K562 (cell line): ENCODE measurements around the gene CILP. TPM values are rescaled to one million over a fixed set of nuclear protein-coding genes. Genes with fewer than 3 reads are reported as not detected.

Experiments used
- ATAC-seq: fragments of 200-7000 bp; cut with Tn5 transposase; 3 replicates; pipeline ENCODE4 v1.9.1; 2020; ENCODE audit warnings: moderate library complexity
- BruUV-seq: library from RNA; stranded (reverse); fragments of 400-500 nt; replicated peaks from 2 replicates; lab custom pipeline; 2021; lab: Mats Ljungman, UMichigan
- CTCF ChIA-PET: fragments of 300-600 bp; formaldehyde crosslinking; extraction: SDS; loops from one replicate; lab custom pipeline; 2021; ENCODE audit warnings: low intra/inter-chr PET ratio; lab: Yijun Ruan, JAX
- POLR2A ChIA-PET: fragments of 300-600, 350-650 bp; sonication (Branson Sonifier 250); formaldehyde crosslinking; extraction: SDS; loops from one replicate; lab custom pipeline; 2021; ENCODE audit warnings: antibody characterized with exemption, inconsistent platforms; lab: Yijun Ruan, JAX
- DNase-seq, 4 experiments: peaks; one replicate each; pipeline versions ENCODE4 v3.0.0 to v3.0.0-alpha.2; 2011 to 2018; ENCODE audit warnings: low spot score in 3 of 4, mixed read lengths in 3 of 4; ENCODE audit errors: extremely low read depth in 1 of 4
- FAIRE-seq: peaks from 2 replicates; lab custom pipeline; 2011; peaks lifted over from hg19 to GRCh38; lab: Jason Lieb, UNC
- H2AFZ ChIP-seq: 2 replicates; pipeline ENCODE4 v1.6.0; 2011; ENCODE audit warnings: low read depth, low read length, control low read depth, inconsistent platforms
- H3K27ac ChIP-seq: fragments of 200-600 bp; 3 replicates; pipeline ENCODE4 v1.8.0; 2011; ENCODE audit warnings: low read depth, mild to moderate bottlenecking, control low read depth, inconsistent platforms, low read length, moderate library complexity, mixed read lengths; ENCODE audit errors: extremely low read depth
- H3K27me3 ChIP-seq, 2 experiments: fragments of 300-600 bp in 1 of 2; 2 replicates in 1 of 2; 3 replicates in 1 of 2; pipeline versions ENCODE4 v1.6.0 to v1.8.0; 2011; ENCODE audit warnings: inconsistent platforms in 2 of 2, low read length in 2 of 2, mild to moderate bottlenecking in 1 of 2, mixed read lengths in 1 of 2, moderate library complexity in 1 of 2; ENCODE audit not compliant: control insufficient read depth in 2 of 2, insufficient read depth in 2 of 2
- H3K36me3 ChIP-seq: fragments of 300-600 bp; 3 replicates; pipeline ENCODE4 v1.8.0; 2011; ENCODE audit warnings: mild to moderate bottlenecking, low read length, inconsistent platforms; ENCODE audit not compliant: control insufficient read depth, insufficient read depth
- H3K4me1 ChIP-seq, 2 experiments: fragments of 200-600 bp in 1 of 2; replicated peaks in 1 of 2; 2 replicates in 1 of 2; 3 replicates in 1 of 2; pipeline versions ENCODE4 v1.5.1 to v1.8.0; 2011; ENCODE audit warnings: inconsistent platforms in 2 of 2, low read length in 2 of 2, mild to moderate bottlenecking in 1 of 2, mixed read lengths in 1 of 2, moderate library complexity in 1 of 2; ENCODE audit not compliant: control insufficient read depth in 2 of 2, insufficient read depth in 2 of 2
- H3K4me2 ChIP-seq: 2 replicates; pipeline ENCODE4 v1.6.1; 2011; ENCODE audit warnings: low read length, control low read depth, inconsistent platforms, mixed read lengths; ENCODE audit not compliant: insufficient read depth
- H3K4me3 ChIP-seq: fragments of 200-600 bp; sonication (generic), shearing (Covaris generic); 2 replicates; pipeline ENCODE4 v1.5.1; 2016; ENCODE audit warnings: control low read depth, inconsistent platforms
- H3K79me2 ChIP-seq: fragments of 200-600 bp; 3 replicates; pipeline ENCODE4 v1.8.0; 2011; ENCODE audit warnings: low read length, inconsistent platforms; ENCODE audit not compliant: control insufficient read depth, insufficient read depth
- H3K9ac ChIP-seq, 2 experiments: 2 replicates each; pipeline versions ENCODE4 v1.6.0 to v1.6.1; 2011; ENCODE audit warnings: low read depth in 2 of 2, low read length in 2 of 2, control low read depth in 1 of 2, inconsistent platforms in 1 of 2, mild to moderate bottlenecking in 1 of 2, mixed read lengths in 1 of 2; ENCODE audit not compliant: insufficient read depth in 1 of 2
- H3K9me1 ChIP-seq: one replicate; pipeline ENCODE4 v1.6.0; 2011; ENCODE audit warnings: inconsistent platforms, mild to moderate bottlenecking, low read length, moderate library complexity; ENCODE audit not compliant: control insufficient read depth, insufficient read depth
- H3K9me3 ChIP-seq: replicated peaks from 2 replicates; pipeline ENCODE4 v1.5.1; 2011; ENCODE audit warnings: low read depth, low read length, inconsistent platforms; ENCODE audit not compliant: control insufficient read depth, insufficient read depth
- H4K20me1 ChIP-seq: replicated peaks from 2 replicates; pipeline ENCODE4 v1.6.1; 2011; ENCODE audit warnings: low read length, inconsistent platforms, mixed read lengths; ENCODE audit not compliant: control insufficient read depth, insufficient read depth
- NCOA2 ChIP-seq, 2 experiments: fragments of 450-650 bp; IDR thresholded peaks; 2 replicates each; pipeline ENCODE4 v1.6.1; 2018; ENCODE audit warnings: mild to moderate bottlenecking in 2 of 2, moderate library complexity in 1 of 2; ENCODE audit not compliant: partially characterized antibody in 2 of 2
- SPI1 ChIP-seq: IDR thresholded peaks from 2 replicates; pipeline ENCODE4 v1.6.1; 2011; ENCODE audit warnings: low read depth, low read length, control low read depth, borderline replicate concordance
- TAF15 ChIP-seq: fragments of 200-400 bp; formaldehyde crosslinking; IDR thresholded peaks from 2 replicates; pipeline ENCODE4 v1.6.1; 2017; ENCODE audit warnings: mild to moderate bottlenecking, low read depth, low read length, moderate library complexity
- ZBTB33 ChIP-seq: sonication (generic); formaldehyde crosslinking; IDR thresholded peaks from 2 replicates; pipeline ENCODE4 v1.8.1; 2023; ENCODE audit warnings: mild to moderate bottlenecking, missing genetic modification reagents
- ZNF212 ChIP-seq: fragments of 450-650 bp; formaldehyde crosslinking; IDR thresholded peaks from 2 replicates; pipeline ENCODE4 v1.4.0; 2020; ENCODE audit warnings: mild to moderate bottlenecking
- WGBS: fragments of 100-300 bp; shearing (Covaris generic); methylation state at CpG from one replicate; pipeline ENCODE4 v1.1.6; 2016; ENCODE audit warnings: low coverage, mixed read lengths; ENCODE audit not compliant: insufficient coverage; ENCODE audit errors: missing lambda C conversion rate; 5-methylcytosine and 5-hydroxymethylcytosine counted together
- in situ Hi-C: fragments of 300-500 bp; cut with MboI; formaldehyde crosslinking; loops from 4 replicates; pipeline ENCODE4 v1.15.0; 2018; ENCODE audit warnings: inconsistent platforms, mixed read lengths
- intact Hi-C: fragments of 100-400 bp; cut with micrococcal nuclease; formaldehyde crosslinking; loops from 2 replicates; pipeline ENCODE4 v1.14.2; 2022
- polyA plus RNA-seq, 8 experiments: library from polyadenylated mRNA; depleted of rRNA in 4 of 8; stranded (reverse) in 5 of 8; unstranded in 3 of 8; fragments of >200 nt; fragmentation: Nextera tagmentation in 2 of 8; fragmentation: Illumina TruSeq in 1 of 8; extraction: Ambion mirVana in 2 of 8; extraction: Trizol in 1 of 8; gene quantifications; 2 replicates each; pipeline versions ENCODE4 v1.2.1 to v1.2.3, GENCODE V29; 2011 to 2014; ENCODE audit warnings: inconsistent platforms in 1 of 8, missing spikeins in 1 of 8
- total RNA-seq, 7 experiments: library from RNA; depleted of rRNA in 6 of 7; stranded (reverse); fragments of >200 nt in 6 of 7; fragmentation: Illumina TruSeq in 2 of 7; extraction: Trizol in 2 of 7; gene quantifications; 2 replicates each; pipeline versions ENCODE4 v1.2.1 to v1.2.3, GENCODE V29; 2011 to 2021; ENCODE audit warnings: low replicate concordance in 1 of 7

Gene CILP
- total and polyA plus RNA-seq, 9 of the 15 experiments (the other 6 are each of a cell fraction or from before 2014, with no cell fraction given) = 0.03 TPM; not detected in 8

- in situ Hi-C loops = no loop called here
- CTCF ChIA-PET = no interaction called here
- no peak for TF ChIP-seq TAF15
- 0 out of 2 replicates have a peak, but pooled peaks have one; percentile 24 for TF ChIP-seq SPI1
- no peak for TF ChIP-seq ZNF212 (CRISPR knock-in tag)
- TF ChIP-seq NCOA2 (IDR thresholded peaks at IDR 0.05; ENCODE audit: partially characterized antibody in 2 of 2) = no peak
- no peak for TF ChIP-seq ZBTB33 (CRISPR knock-in tag)
- Histone ChIP-seq H3K4me1 (peaks cover 5 to 10% of the 10 kb centered on the region in 2 experiments; a peak in 3 of 5 replicates), H3K4me3 (no peak overlapping the region), H3K9me1 (no peaks in the 10 kb centered on the region), H2AFZ (no peak overlapping the region), H3K9ac (no peak overlapping the region), H3K4me2 (no peak overlapping the region), H3K79me2 (no peaks in the 10 kb centered on the region), H3K36me3 (no peaks in the 10 kb centered on the region), H4K20me1 (no peaks in the 10 kb centered on the region), H3K27me3 (no peaks in the 10 kb centered on the region), H3K9me3 (no peaks in the 10 kb centered on the region), H3K27ac (no peak overlapping the region)
- ATAC-seq (no peak), DNase-seq (no peak), FAIRE-seq (no peak)
- 36% methylated on average over 6 of the region's 6 CpGs for WGBS
- no TSS peak for BruUV-seq
- POLR2A ChIA-PET = interaction anchor here (0.6 to 1.5 kb wide), 4 partner anchors 29 to 81 kb away, joined by 3 read pairs; partner anchors contain the start of gene RNU5B-1
- intact Hi-C loops = no loop called here
These were observed 12.7 kb upstream of the CILP start for GRCh38 chr15:65223996-65224395.
